Neural crest cell (in vitro differentiated cells): Measurements from ENCODE around the gene CYFIP2. TPM values are rescaled to one million over a fixed set of nuclear protein-coding genes. Genes with fewer than 3 reads are reported as not detected.

Source experiments
- DNase-seq: peaks from one replicate; pipeline ENCODE4 v3.0.0; 2021; ENCODE audit warnings: low read depth, mixed read lengths, low spot score
- H3K27ac Mint-ChIP-seq: one replicate; pipeline ENCODE4 v1.8.0; 2021; ENCODE audit warnings: mild to moderate bottlenecking, mixed read lengths; ENCODE audit not compliant: unreplicated experiment
- H3K27me3 Mint-ChIP-seq: 2 replicates; pipeline ENCODE4 v1.8.0; 2021; ENCODE audit warnings: low read depth, mild to moderate bottlenecking, mixed read lengths
- H3K36me3 Mint-ChIP-seq: 2 replicates; pipeline ENCODE4 v1.8.0; 2021; ENCODE audit warnings: low read depth, mild to moderate bottlenecking, mixed read lengths
- H3K4me1 Mint-ChIP-seq: 2 replicates; pipeline ENCODE4 v1.8.0; 2021; ENCODE audit warnings: mixed read lengths
- H3K4me3 Mint-ChIP-seq: one replicate; pipeline ENCODE4 v1.8.0; 2021; ENCODE audit warnings: mild to moderate bottlenecking, mixed read lengths
- H3K9me3 Mint-ChIP-seq: 2 replicates; pipeline ENCODE4 v1.8.0; 2021; ENCODE audit warnings: mixed read lengths
- total RNA-seq: library from RNA; stranded (reverse); gene quantifications from 2 replicates; pipeline ENCODE4 v1.2.1, GENCODE V29; 2021
- TF ChIP-seq, protein P1 (sequence below): fragments of 200-600 bp; sonication (generic); conservative IDR thresholded peaks from 2 replicates; pipeline ENCODE4 v1.5.0; 2021; ENCODE audit warnings: antibody characterized with exemption, mild to moderate bottlenecking

CYFIP2 gene
- total RNA-seq, 1 donor from 2014 or later, result 76.6 TPM

DNA sequence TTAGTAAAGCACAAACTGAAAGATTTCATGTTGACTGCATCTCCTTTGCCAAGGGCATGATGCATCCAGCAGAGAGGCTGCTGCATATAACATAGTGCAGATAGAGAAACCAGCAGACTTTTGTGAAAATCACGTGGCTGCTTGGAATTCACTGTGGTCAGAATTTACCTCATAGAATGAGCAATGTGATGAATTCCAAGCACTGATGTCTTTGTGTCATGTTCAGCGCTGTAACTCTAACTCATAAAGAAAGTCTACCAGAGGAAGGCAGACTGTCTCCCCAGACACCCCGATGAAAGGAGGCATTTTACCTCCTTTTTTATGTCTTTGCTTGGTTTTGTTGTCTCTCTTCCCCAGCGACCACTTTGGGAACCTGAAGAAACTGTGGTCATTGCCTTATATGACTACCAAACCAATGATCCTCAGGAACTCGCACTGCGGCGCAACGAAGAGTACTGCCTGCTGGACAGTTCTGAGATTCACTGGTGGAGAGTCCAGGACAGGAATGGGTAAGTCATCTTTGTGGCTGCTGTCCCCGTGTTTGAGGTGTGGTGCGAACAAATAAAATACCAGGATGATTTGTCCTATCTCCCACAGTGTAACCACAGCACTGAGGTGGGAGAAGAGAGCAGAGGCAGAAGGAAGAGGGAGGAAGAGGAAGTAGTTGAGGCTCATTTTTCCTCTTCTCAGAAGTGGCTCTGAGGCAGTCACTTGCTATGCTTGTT is 43.3 kb upstream of the CYFIP2 start:
- Mint-ChIP-seq H3K4me1 (no peaks in the 10 kb centered on the region), H3K4me3 (no peak overlapping the region), H3K27me3 (no peaks in the 10 kb centered on the region), H3K9me3 (no peaks in the 10 kb centered on the region), H3K36me3 (no peaks in the 10 kb centered on the region), H3K27ac (no peak overlapping the region)
- TF ChIP-seq, protein P1, sequence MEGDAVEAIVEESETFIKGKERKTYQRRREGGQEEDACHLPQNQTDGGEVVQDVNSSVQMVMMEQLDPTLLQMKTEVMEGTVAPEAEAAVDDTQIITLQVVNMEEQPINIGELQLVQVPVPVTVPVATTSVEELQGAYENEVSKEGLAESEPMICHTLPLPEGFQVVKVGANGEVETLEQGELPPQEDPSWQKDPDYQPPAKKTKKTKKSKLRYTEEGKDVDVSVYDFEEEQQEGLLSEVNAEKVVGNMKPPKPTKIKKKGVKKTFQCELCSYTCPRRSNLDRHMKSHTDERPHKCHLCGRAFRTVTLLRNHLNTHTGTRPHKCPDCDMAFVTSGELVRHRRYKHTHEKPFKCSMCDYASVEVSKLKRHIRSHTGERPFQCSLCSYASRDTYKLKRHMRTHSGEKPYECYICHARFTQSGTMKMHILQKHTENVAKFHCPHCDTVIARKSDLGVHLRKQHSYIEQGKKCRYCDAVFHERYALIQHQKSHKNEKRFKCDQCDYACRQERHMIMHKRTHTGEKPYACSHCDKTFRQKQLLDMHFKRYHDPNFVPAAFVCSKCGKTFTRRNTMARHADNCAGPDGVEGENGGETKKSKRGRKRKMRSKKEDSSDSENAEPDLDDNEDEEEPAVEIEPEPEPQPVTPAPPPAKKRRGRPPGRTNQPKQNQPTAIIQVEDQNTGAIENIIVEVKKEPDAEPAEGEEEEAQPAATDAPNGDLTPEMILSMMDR, result no peak
- no peak for DNase-seq

DNA sequence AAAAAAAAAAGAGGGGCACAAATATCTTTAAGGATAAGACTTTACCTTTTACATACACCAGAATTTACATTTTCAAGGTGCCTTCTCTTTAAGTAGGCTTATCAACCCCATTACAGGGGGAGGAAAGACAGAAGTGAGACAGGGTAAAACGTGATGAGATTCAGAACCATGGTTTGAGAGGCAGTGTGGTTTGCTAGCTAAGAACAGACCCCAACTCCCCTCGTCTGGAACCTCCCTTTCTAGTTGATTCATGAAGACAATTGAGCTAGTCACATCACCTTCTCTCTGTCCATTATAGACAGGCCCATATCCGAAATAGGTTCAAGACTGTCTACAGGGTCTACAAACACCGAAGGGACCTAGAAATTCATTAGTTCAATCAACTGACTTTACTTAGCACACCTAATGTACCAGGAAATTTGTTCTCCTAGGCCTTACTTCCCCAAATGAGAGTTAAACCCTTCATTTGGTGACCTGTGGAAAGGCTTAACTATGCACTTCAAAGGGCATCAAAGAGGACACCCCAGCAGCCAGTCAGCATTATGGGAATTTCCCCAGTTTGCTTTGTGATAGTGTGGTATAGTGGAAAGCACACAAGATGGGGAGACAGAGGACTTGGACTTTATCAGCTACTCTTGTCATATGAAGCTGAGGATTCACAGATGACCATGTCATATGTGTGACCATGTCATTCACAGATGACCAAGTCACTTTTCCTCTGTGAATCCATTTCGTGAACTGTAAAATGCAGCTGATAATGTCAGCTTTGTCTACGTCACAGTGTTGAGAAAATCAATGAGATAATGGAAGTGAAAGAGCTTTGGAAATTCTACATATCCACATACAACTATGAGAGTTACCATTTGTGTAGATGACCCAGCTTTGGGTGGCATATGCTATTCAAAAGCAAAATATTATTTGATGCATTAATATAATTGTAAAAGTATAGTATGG is 40.2 kb upstream of the CYFIP2 start:
- TF ChIP-seq, protein P1, result no peak
- H3K36me3 Mint-ChIP-seq, result no peaks in the 10 kb centered on the region
- H3K9me3 Mint-ChIP-seq, result no peaks in the 10 kb centered on the region
- no peaks in the 10 kb centered on the region for H3K4me1 Mint-ChIP-seq
- H3K27ac Mint-ChIP-seq, result no peak overlapping the region
- H3K27me3 Mint-ChIP-seq, result no peaks in the 10 kb centered on the region
- H3K4me3 Mint-ChIP-seq, result no peak overlapping the region
- no peak for DNase-seq

DNA sequence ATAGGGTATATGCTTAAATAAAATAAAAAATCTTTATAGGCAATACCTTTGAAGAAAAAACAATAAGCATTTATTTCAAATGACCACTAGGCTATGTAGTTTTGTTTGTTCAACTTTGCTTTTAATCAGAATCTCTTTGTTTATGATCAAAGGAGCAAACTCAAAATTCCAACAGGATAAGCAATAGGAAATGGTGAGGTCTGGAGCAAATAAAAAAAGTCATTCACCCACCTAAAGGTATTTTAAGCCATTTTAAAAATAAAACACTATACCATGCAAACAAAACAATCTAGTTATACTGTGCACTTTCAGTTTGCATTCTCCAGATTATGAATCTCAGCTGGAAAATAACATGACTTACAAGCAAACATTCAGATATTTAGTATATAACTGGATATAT is 35.3 kb upstream of the CYFIP2 start:
- no peaks in the 10 kb centered on the region for H3K36me3 Mint-ChIP-seq
- H3K9me3 Mint-ChIP-seq, result no peaks in the 10 kb centered on the region
- TF ChIP-seq, protein P1, result no peak
- H3K27me3 Mint-ChIP-seq, result no peaks in the 10 kb centered on the region
- DNase-seq, result no peak
- H3K4me1 Mint-ChIP-seq, result no peaks in the 10 kb centered on the region
- H3K4me3 Mint-ChIP-seq, result no peak overlapping the region
- H3K27ac Mint-ChIP-seq, result no peak overlapping the region

DNA sequence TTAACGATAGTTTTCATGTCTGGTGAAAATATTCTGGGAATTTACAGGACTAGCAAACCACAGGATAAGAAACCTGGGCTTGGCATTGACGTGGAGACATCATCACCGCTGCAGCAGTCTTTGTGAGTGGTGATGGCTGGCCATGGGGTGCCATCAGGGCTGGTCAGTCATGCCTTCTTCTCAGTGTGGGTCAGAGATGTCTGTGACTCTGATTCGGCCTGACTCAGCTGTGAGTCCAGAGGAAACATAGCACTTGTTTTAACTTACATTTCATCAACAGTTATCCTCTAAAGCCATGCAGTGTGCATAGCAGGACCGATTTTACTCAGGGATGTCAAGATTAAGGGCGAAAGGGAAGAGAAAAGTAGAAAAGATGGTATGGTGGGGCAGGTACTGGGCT is 33.2 kb upstream of the CYFIP2 start:
- H3K27me3 Mint-ChIP-seq, result no peaks in the 10 kb centered on the region
- H3K4me1 Mint-ChIP-seq, result no peaks in the 10 kb centered on the region
- no peaks in the 10 kb centered on the region for H3K9me3 Mint-ChIP-seq
- H3K36me3 Mint-ChIP-seq, result no peaks in the 10 kb centered on the region
- TF ChIP-seq, protein P1, result no peak
- DNase-seq, result no peak
- H3K27ac Mint-ChIP-seq, result no peak overlapping the region
- no peak overlapping the region for H3K4me3 Mint-ChIP-seq

DNA sequence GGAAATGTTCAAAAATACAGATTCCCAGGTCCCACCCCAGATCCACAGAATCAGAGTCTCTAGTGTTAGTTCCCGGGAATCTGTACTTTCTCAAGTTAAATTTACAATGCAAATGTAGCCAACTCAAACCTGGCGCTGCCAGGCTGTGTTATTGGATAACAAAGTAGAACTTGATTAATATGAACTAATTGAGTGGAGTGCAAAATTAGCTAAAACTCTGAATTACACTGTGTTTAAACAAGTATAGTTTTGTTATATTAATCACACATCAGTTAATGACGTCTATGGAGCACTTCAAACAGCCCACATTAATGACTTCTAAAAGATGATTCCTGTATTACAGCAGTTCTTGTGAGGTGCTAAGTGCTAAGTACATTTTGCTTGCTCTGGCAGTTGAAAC is 32.4 kb upstream of the CYFIP2 start:
- no peaks in the 10 kb centered on the region for H3K27me3 Mint-ChIP-seq
- DNase-seq, result no peak
- no peak overlapping the region for H3K4me3 Mint-ChIP-seq

More for the DNA sequence above, 32.4 kb upstream of the CYFIP2 start:
- no peaks in the 10 kb centered on the region for H3K4me1 Mint-ChIP-seq
- TF ChIP-seq, protein P1, result no peak
- H3K36me3 Mint-ChIP-seq, result no peaks in the 10 kb centered on the region
- H3K9me3 Mint-ChIP-seq, result no peaks in the 10 kb centered on the region
- H3K27ac Mint-ChIP-seq, result no peak overlapping the region
